ENCODE data around the gene SMAD2.

SMAD2 gene

DNA sequence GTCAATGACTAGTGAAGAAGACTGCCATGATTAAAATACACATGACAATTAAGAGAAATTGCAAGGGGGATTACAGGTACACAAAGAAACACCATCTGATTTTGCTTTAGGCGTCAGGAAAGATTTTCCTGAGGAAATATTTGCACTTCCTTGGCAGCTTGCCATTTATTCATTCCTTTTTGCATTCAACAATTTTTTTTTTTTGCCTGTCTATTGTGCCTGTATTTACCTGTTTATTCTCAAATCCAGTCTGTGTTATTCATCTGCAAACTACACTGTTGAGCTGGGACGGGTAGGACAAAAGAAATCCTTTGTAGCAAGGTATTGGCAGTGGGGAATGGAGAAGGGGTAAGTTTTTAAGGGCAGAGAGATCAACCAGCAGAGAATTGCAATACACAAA lies 31.8 kb downstream of the SMAD2 start:
- in situ Hi-C loops (cut with MboI; ENCODE audit: low sequenced_read_pairs) = no loop called here

GRCh38 chr18:47898055-47898454 lies 32.4 kb downstream of the SMAD2 start:
- in situ Hi-C loops (cut with MboI; ENCODE audit: low sequenced_read_pairs) = no loop called here

GRCh38 chr18:47895565-47896250 lies 34.8 kb downstream of the SMAD2 start:
- in situ Hi-C loops (cut with MboI; ENCODE audit: low sequenced_read_pairs) = no loop called here

- in situ Hi-C loops (cut with MboI; ENCODE audit: low sequenced_read_pairs) = no loop called here
Measured at GRCh38 chr18:47893939-47894699, 36.3 kb downstream of the SMAD2 start.

- in situ Hi-C loops (cut with MboI; ENCODE audit: low sequenced_read_pairs) = no loop called here
Measured at GRCh38 chr18:47893047-47893446, 37.4 kb downstream of the SMAD2 start.

DNA sequence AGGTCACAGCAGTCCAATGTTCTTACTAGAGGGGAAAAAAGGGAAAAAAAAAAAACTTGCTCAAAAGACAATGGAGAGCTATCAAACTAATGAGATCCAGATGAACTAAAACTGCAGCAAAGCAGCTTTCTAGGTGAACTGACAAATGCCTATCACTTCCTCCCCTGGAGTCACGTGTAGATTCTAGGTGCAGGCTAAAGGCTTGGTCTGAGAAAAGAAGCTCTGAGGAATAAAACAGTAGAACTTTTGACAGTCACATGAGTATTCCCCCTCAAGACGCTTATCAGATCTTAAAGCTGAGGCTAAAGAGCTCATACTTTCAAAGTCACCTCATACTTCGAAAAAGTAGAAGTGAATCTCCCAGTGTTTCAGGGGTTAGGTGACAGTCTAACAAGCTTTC lies 42.3 kb downstream of the SMAD2 start:
- in situ Hi-C loops (cut with MboI; ENCODE audit: low sequenced_read_pairs) = no loop called here

- in situ Hi-C loops (cut with MboI; ENCODE audit: low sequenced_read_pairs) = no loop called here
Measured at GRCh38 chr18:47887227-47887626, 43.2 kb downstream of the SMAD2 start.

DNA sequence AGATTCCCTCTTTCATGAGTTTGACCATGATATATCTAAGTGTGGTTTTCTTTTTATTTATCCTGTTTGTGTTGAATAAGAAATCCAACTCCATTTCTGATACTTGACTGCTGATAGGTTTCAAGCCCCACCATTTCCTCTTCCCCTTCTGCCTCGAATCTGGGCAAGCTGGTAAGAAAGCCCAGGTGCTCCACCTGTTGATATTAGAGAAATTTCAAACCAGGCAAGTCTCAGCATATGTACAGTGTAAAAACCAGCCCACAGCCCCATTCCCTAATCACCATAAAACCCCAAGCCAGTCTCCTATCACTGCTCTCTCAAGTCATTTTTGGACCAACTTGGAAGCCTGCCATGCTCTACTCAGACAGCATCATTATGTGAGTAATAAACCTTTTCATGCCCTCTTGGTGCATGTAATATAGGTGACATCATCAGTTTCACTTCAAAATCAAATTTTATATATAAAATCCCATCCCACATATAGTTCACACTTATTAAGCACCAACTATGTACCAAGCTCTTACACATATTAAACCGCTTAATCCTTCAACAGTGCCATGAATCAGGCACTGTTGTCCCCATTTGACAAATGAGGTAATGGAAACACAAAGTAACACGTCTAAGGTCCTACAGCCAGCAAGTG lies 46.6 kb downstream of the SMAD2 start:
- in situ Hi-C loops (cut with MboI; ENCODE audit: low sequenced_read_pairs) = no loop called here

- in situ Hi-C loops (cut with MboI; ENCODE audit: low sequenced_read_pairs) = no loop called here
Measured at GRCh38 chr18:47882641-47883040, 47.8 kb downstream of the SMAD2 start.

- in situ Hi-C loops (cut with MboI; ENCODE audit: low sequenced_read_pairs) = no loop called here
Measured at GRCh38 chr18:47881752-47882455, 48.6 kb downstream of the SMAD2 start.

DNA sequence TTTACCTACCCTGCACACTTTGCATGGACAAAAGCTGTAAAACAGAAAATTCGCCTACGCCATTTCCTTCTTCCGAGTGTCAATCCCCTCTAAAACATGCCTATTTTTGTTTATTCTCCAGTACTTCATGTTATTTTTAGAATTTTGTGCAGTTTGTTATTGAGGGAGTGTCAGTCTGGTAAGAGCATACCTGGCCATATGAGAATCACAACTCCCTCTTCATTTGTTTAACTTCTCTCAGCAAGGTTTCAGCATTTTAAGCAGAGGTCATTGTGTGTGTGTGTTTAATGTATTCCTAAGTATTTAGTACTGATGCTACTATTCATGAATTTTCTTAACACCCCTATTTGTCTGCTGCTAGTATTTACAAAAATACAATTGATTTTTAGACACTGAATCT lies 49.4 kb downstream of the SMAD2 start:
- in situ Hi-C loops (cut with MboI; ENCODE audit: low sequenced_read_pairs) = no loop called here

GRCh38 chr18:47877892-47878291 lies 52.6 kb downstream of the SMAD2 start:
- in situ Hi-C loops (cut with MboI; ENCODE audit: low sequenced_read_pairs) = no loop called here

DNA sequence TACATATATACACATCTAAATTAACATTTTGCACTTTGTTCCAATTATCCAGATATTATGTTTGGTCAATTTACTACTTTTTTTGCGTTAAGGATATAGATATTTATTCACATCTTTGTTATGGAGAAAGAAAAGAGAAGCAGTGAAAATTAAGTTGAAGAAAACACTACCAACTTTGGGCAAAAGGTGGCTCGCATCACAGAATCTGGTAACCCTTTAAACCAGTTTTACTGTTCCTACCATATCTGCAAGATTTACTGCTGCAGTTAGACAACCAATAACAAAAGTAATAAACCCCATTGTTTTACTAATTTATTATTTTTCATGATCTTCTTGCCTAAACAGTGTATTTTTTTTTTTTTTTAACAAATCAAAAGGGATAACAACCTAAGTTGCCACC lies 53.6 kb downstream of the SMAD2 start:
- in situ Hi-C loops (cut with MboI; ENCODE audit: low sequenced_read_pairs) = no loop called here

DNA sequence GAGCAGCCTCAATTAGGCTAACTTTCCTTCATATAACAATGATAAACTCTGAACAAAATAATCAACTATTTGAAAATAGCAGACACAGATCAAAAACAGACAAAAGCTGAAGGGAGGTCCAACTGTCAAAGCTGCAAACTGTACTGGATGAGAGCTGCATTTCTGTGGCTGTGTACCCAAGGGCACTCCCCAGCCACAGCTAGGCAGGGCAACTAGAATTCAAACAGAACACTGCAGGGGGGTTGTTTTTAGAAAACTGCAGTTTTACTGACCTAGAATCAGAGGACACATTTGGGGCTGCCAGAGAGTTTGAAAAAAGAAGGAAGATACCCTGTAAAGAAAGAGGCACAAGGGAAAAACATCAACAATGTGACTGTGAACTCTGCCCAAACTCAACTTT lies 56.8 kb downstream of the SMAD2 start:
- in situ Hi-C loops (cut with MboI; ENCODE audit: low sequenced_read_pairs) = no loop called here

DNA sequence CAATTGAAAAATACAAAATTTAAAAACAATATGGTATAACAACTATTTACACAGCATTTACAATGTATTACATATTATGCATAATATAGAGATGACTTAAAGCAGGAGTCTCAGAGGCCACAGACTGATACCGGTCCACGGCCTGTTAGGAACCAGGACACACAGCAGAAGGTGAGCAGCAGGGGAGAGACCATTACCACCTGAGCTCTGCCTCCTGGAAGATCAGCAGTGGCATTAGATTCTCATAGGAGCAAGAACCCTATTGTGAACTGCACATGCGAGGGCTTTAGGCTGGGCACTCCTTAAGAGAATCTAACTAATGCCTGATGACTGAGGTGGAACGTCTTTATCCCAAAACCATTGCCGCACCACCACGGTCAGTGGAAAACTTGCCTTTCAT lies 58.0 kb downstream of the SMAD2 start:
- in situ Hi-C loops (cut with MboI; ENCODE audit: low sequenced_read_pairs) = no loop called here

GRCh38 chr18:47871288-47871687 lies 59.2 kb downstream of the SMAD2 start:
- in situ Hi-C loops (cut with MboI; ENCODE audit: low sequenced_read_pairs) = no loop called here

- in situ Hi-C loops (cut with MboI; ENCODE audit: low sequenced_read_pairs) = no loop called here
Measured at GRCh38 chr18:47870605-47871004, 59.9 kb downstream of the SMAD2 start.

- in situ Hi-C loops (cut with MboI; ENCODE audit: low sequenced_read_pairs) = no loop called here
Measured at GRCh38 chr18:47868744-47869143, 61.7 kb downstream of the SMAD2 start.

DNA sequence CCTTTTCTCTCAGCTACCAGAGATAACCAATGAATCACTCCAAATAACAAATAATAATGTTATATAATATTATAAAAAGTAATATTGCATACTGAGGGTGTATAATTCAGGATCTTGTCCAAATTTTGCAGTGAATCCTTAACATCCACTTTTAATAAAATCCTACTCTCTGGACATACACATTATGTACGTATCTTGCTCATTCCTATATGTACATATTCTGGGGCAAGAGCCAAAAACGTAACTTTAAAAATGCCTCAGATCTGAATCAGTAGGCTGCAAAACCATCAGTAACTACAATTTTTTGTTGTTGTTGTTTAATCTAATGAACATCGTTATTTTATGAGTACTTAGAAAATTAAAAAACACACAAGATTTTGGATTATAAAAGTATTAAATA lies 65.3 kb downstream of the SMAD2 start:
- in situ Hi-C loops (cut with MboI; ENCODE audit: low sequenced_read_pairs) = no loop called here

- in situ Hi-C loops (cut with MboI; ENCODE audit: low sequenced_read_pairs) = no loop called here
Measured at GRCh38 chr18:47863041-47863440, 67.4 kb downstream of the SMAD2 start.

GRCh38 chr18:47858607-47859006 lies 71.9 kb downstream of the SMAD2 start:
- in situ Hi-C loops (cut with MboI; ENCODE audit: low sequenced_read_pairs) = no loop called here
